K562 (cell line): ENCODE measurements around the gene ZFP36. TPM values are rescaled to one million over a fixed set of nuclear protein-coding genes. Genes with fewer than 3 reads are reported as not detected.

Experiments
- ATAC-seq: fragments of 200-7000 bp; cut with Tn5 transposase; 3 replicates; pipeline ENCODE4 v1.9.1; 2020; ENCODE audit warnings: moderate library complexity
- BruUV-seq: library from RNA; stranded (reverse); fragments of 400-500 nt; replicated peaks from 2 replicates; lab custom pipeline; 2021; lab: Mats Ljungman, UMichigan
- CTCF ChIA-PET: fragments of 300-600 bp; formaldehyde crosslinking; extraction: SDS; loops from one replicate; lab custom pipeline; 2021; ENCODE audit warnings: low intra/inter-chr PET ratio; lab: Yijun Ruan, JAX
- POLR2A ChIA-PET: fragments of 300-600, 350-650 bp; sonication (Branson Sonifier 250); formaldehyde crosslinking; extraction: SDS; loops from one replicate; lab custom pipeline; 2021; ENCODE audit warnings: antibody characterized with exemption, inconsistent platforms; lab: Yijun Ruan, JAX
- DNase-seq, 4 experiments: peaks; one replicate each; pipeline versions ENCODE4 v3.0.0 to v3.0.0-alpha.2; 2011 to 2018; ENCODE audit warnings: low spot score in 3 of 4, mixed read lengths in 3 of 4; ENCODE audit errors: extremely low read depth in 1 of 4
- FAIRE-seq: peaks from 2 replicates; lab custom pipeline; 2011; peaks lifted over from hg19 to GRCh38; lab: Jason Lieb, UNC
- H2AFZ ChIP-seq: 2 replicates; pipeline ENCODE4 v1.6.0; 2011; ENCODE audit warnings: low read depth, low read length, control low read depth, inconsistent platforms
- H3K27ac ChIP-seq: fragments of 200-600 bp; 3 replicates; pipeline ENCODE4 v1.8.0; 2011; ENCODE audit warnings: low read depth, mild to moderate bottlenecking, control low read depth, inconsistent platforms, low read length, moderate library complexity, mixed read lengths; ENCODE audit errors: extremely low read depth
- H3K27me3 ChIP-seq, 2 experiments: fragments of 300-600 bp in 1 of 2; 2 replicates in 1 of 2; 3 replicates in 1 of 2; pipeline versions ENCODE4 v1.6.0 to v1.8.0; 2011; ENCODE audit warnings: inconsistent platforms in 2 of 2, low read length in 2 of 2, mild to moderate bottlenecking in 1 of 2, mixed read lengths in 1 of 2, moderate library complexity in 1 of 2; ENCODE audit not compliant: control insufficient read depth in 2 of 2, insufficient read depth in 2 of 2
- H3K36me3 ChIP-seq: fragments of 300-600 bp; 3 replicates; pipeline ENCODE4 v1.8.0; 2011; ENCODE audit warnings: mild to moderate bottlenecking, low read length, inconsistent platforms; ENCODE audit not compliant: control insufficient read depth, insufficient read depth
- H3K4me1 ChIP-seq, 2 experiments: fragments of 200-600 bp in 1 of 2; replicated peaks in 1 of 2; 2 replicates in 1 of 2; 3 replicates in 1 of 2; pipeline versions ENCODE4 v1.5.1 to v1.8.0; 2011; ENCODE audit warnings: inconsistent platforms in 2 of 2, low read length in 2 of 2, mild to moderate bottlenecking in 1 of 2, mixed read lengths in 1 of 2, moderate library complexity in 1 of 2; ENCODE audit not compliant: control insufficient read depth in 2 of 2, insufficient read depth in 2 of 2
- H3K4me2 ChIP-seq: 2 replicates; pipeline ENCODE4 v1.6.1; 2011; ENCODE audit warnings: low read length, control low read depth, inconsistent platforms, mixed read lengths; ENCODE audit not compliant: insufficient read depth
- H3K4me3 ChIP-seq: fragments of 200-600 bp; sonication (generic), shearing (Covaris generic); 2 replicates; pipeline ENCODE4 v1.5.1; 2016; ENCODE audit warnings: control low read depth, inconsistent platforms
- H3K79me2 ChIP-seq: fragments of 200-600 bp; 3 replicates; pipeline ENCODE4 v1.8.0; 2011; ENCODE audit warnings: low read length, inconsistent platforms; ENCODE audit not compliant: control insufficient read depth, insufficient read depth
- H3K9ac ChIP-seq, 2 experiments: 2 replicates each; pipeline versions ENCODE4 v1.6.0 to v1.6.1; 2011; ENCODE audit warnings: low read depth in 2 of 2, low read length in 2 of 2, control low read depth in 1 of 2, inconsistent platforms in 1 of 2, mild to moderate bottlenecking in 1 of 2, mixed read lengths in 1 of 2; ENCODE audit not compliant: insufficient read depth in 1 of 2
- H3K9me1 ChIP-seq: one replicate; pipeline ENCODE4 v1.6.0; 2011; ENCODE audit warnings: inconsistent platforms, mild to moderate bottlenecking, low read length, moderate library complexity; ENCODE audit not compliant: control insufficient read depth, insufficient read depth
- H3K9me3 ChIP-seq: replicated peaks from 2 replicates; pipeline ENCODE4 v1.5.1; 2011; ENCODE audit warnings: low read depth, low read length, inconsistent platforms; ENCODE audit not compliant: control insufficient read depth, insufficient read depth
- H4K20me1 ChIP-seq: replicated peaks from 2 replicates; pipeline ENCODE4 v1.6.1; 2011; ENCODE audit warnings: low read length, inconsistent platforms, mixed read lengths; ENCODE audit not compliant: control insufficient read depth, insufficient read depth
- EGR1 ChIP-seq: fragments of 450-650 bp; conservative IDR thresholded peaks from 2 replicates; pipeline ENCODE4 v1.6.1; 2017; ENCODE audit warnings: mild to moderate bottlenecking
- EHMT2 ChIP-seq: fragments of 450-650 bp; IDR thresholded peaks from 2 replicates; pipeline ENCODE4 v1.6.1; 2018; ENCODE audit warnings: antibody characterized with exemption
- IFI16 ChIP-seq: fragments of 250-450 bp; sonication (Bioruptor Pico); IDR thresholded peaks from 2 replicates; pipeline ENCODE4 v2.1.2; 2022; ENCODE audit warnings: mild to moderate bottlenecking, inconsistent platforms
- MCM7 ChIP-seq, 2 experiments: fragments of 450-650 bp; IDR thresholded peaks; 2 replicates each; pipeline ENCODE4 v1.6.1; 2016 to 2018
- MYNN ChIP-seq, 2 experiments: sonication (generic); formaldehyde crosslinking in 1 of 2; IDR thresholded peaks; 2 replicates each; pipeline versions ENCODE4 v1.5.0 to v1.6.1; 2016 to 2020; ENCODE audit warnings: antibody characterized with exemption in 1 of 2, missing genetic modification reagents in 1 of 2
- POLR2A ChIP-seq: fragments of 450-650 bp; conservative IDR thresholded peaks from 2 replicates; pipeline ENCODE4 v1.6.1; 2016
- POLR2B ChIP-seq: fragments of 450-650 bp; IDR thresholded peaks from 2 replicates; pipeline ENCODE4 v1.6.1; 2018; ENCODE audit warnings: low read depth; ENCODE audit not compliant: partially characterized antibody
- RBM25 ChIP-seq: fragments of 200-400 bp; formaldehyde crosslinking; IDR thresholded peaks from 2 replicates; pipeline ENCODE4 v1.6.1; 2018; ENCODE audit warnings: low read length, low read depth, moderate library complexity; ENCODE audit not compliant: severe bottlenecking
- SUPT5H ChIP-seq: fragments of 450-650 bp; IDR thresholded peaks from 2 replicates; pipeline ENCODE4 v1.6.1; 2016
- TSC22D4 ChIP-seq: fragments of 450-650 bp; IDR thresholded peaks from 2 replicates; pipeline ENCODE4 v1.6.1; 2016; ENCODE audit warnings: missing genetic modification characterization, missing biosample characterization, control low read depth
- USF1 ChIP-seq: sonication (generic); formaldehyde crosslinking; IDR thresholded peaks from 2 replicates; pipeline ENCODE4 v1.9.0; 2022; ENCODE audit warnings: mild to moderate bottlenecking, missing genetic modification reagents
- ZBTB49 ChIP-seq: sonication (generic); formaldehyde crosslinking; IDR thresholded peaks from 2 replicates; pipeline ENCODE4 v1.8.0; 2022; ENCODE audit warnings: missing genetic modification reagents, mild to moderate bottlenecking, borderline replicate concordance
- ZFPM2 ChIP-seq: fragments of 250-450 bp; sonication (Bioruptor Pico); IDR thresholded peaks from 2 replicates; pipeline ENCODE4 v1.5.1; 2022; ENCODE audit warnings: mild to moderate bottlenecking
- WGBS: fragments of 100-300 bp; shearing (Covaris generic); methylation state at CpG from one replicate; pipeline ENCODE4 v1.1.6; 2016; ENCODE audit warnings: low coverage, mixed read lengths; ENCODE audit not compliant: insufficient coverage; ENCODE audit errors: missing lambda C conversion rate; 5-methylcytosine and 5-hydroxymethylcytosine counted together
- in situ Hi-C: fragments of 300-500 bp; cut with MboI; formaldehyde crosslinking; loops from 4 replicates; pipeline ENCODE4 v1.15.0; 2018; ENCODE audit warnings: inconsistent platforms, mixed read lengths
- intact Hi-C: fragments of 100-400 bp; cut with micrococcal nuclease; formaldehyde crosslinking; loops from 2 replicates; pipeline ENCODE4 v1.14.2; 2022
- polyA plus RNA-seq, 8 experiments: library from polyadenylated mRNA; depleted of rRNA in 4 of 8; stranded (reverse) in 5 of 8; unstranded in 3 of 8; fragments of >200 nt; fragmentation: Nextera tagmentation in 2 of 8; fragmentation: Illumina TruSeq in 1 of 8; extraction: Ambion mirVana in 2 of 8; extraction: Trizol in 1 of 8; gene quantifications; 2 replicates each; pipeline versions ENCODE4 v1.2.1 to v1.2.3, GENCODE V29; 2011 to 2014; ENCODE audit warnings: inconsistent platforms in 1 of 8, missing spikeins in 1 of 8
- total RNA-seq, 7 experiments: library from RNA; depleted of rRNA in 6 of 7; stranded (reverse); fragments of >200 nt in 6 of 7; fragmentation: Illumina TruSeq in 2 of 7; extraction: Trizol in 2 of 7; gene quantifications; 2 replicates each; pipeline versions ENCODE4 v1.2.1 to v1.2.3, GENCODE V29; 2011 to 2021; ENCODE audit warnings: low replicate concordance in 1 of 7
- TF ChIP-seq, protein P1 (sequence below), 2 experiments: fragments of 450-650 bp in 1 of 2; IDR thresholded peaks; 2 replicates each; pipeline ENCODE4 v1.6.1; 2011 to 2017; ENCODE audit warnings: low read depth in 2 of 2, antibody characterized with exemption in 1 of 2, borderline replicate concordance in 1 of 2, low read length in 1 of 2, mild to moderate bottlenecking in 1 of 2, mixed read lengths in 1 of 2; ENCODE audit not compliant: control insufficient read depth in 1 of 2

Gene ZFP36
- total and polyA plus RNA-seq, 9 of the 15 experiments (the other 6 are each of a cell fraction or from before 2014, with no cell fraction given) = 1.0 to 20.1 (median 3.5) TPM

GRCh38 chr19:39425744-39426143, 19.1 kb downstream of the ZFP36 start:
- Histone ChIP-seq H2AFZ (no peak overlapping the region), H3K4me1 (peaks cover 3 to 17% of the 10 kb centered on the region in 2 experiments; a peak in 2 of 5 replicates), H3K79me2 (no peaks in the 10 kb centered on the region), H4K20me1 (no peaks in the 10 kb centered on the region), H3K36me3 (peaks cover 18% of the 10 kb centered on the region; the same call in 1 of the 3 replicates), H3K4me2 (no peak overlapping the region), H3K9me1 (no peaks in the 10 kb centered on the region), H3K4me3 (no peak overlapping the region), H3K27ac (no peak overlapping the region), H3K27me3 (no peaks in the 10 kb centered on the region)
- FAIRE-seq (no peak), ATAC-seq (no peak), DNase-seq (no peak)
- intact Hi-C loops = no loop called here
- BruUV-seq = no TSS peak
- POLR2A ChIA-PET = interaction anchor here (0.8 to 9.1 kb wide), 2 partner anchors 8 to 34 kb away, joined by 3 to 141 read pairs; partner anchors contain the start of genes MED29 and RPS16
- TF ChIP-seq ZBTB49 (CRISPR knock-in tag) (no peak), EGR1 (0 out of 2 replicates have a peak, but pooled peaks have one; percentile 4), MYNN (IDR thresholded peaks at IDR 0.05) (0 out of 2 replicates have a peak, but pooled peaks have one; percentile 13), MYNN (CRISPR knock-in tag; IDR thresholded peaks at IDR 0.05) (no peak), TSC22D4 (tag) (0 out of 2 replicates have a peak, but pooled peaks have one; percentile 20), IFI16 (CRISPR knock-in tag) (no peak), EHMT2 (no peak), MCM7 (IDR thresholded peaks at IDR 0.05) (no peak), POLR2B (peak; percentile 51), SUPT5H (peak; percentile 63), ZFPM2 (no peak), USF1 (CRISPR knock-in tag) (no peak), POLR2A (0 out of 2 replicates have a peak, but pooled peaks have one; percentile 25), RBM25 (no peak)
- TF ChIP-seq, protein P1, sequence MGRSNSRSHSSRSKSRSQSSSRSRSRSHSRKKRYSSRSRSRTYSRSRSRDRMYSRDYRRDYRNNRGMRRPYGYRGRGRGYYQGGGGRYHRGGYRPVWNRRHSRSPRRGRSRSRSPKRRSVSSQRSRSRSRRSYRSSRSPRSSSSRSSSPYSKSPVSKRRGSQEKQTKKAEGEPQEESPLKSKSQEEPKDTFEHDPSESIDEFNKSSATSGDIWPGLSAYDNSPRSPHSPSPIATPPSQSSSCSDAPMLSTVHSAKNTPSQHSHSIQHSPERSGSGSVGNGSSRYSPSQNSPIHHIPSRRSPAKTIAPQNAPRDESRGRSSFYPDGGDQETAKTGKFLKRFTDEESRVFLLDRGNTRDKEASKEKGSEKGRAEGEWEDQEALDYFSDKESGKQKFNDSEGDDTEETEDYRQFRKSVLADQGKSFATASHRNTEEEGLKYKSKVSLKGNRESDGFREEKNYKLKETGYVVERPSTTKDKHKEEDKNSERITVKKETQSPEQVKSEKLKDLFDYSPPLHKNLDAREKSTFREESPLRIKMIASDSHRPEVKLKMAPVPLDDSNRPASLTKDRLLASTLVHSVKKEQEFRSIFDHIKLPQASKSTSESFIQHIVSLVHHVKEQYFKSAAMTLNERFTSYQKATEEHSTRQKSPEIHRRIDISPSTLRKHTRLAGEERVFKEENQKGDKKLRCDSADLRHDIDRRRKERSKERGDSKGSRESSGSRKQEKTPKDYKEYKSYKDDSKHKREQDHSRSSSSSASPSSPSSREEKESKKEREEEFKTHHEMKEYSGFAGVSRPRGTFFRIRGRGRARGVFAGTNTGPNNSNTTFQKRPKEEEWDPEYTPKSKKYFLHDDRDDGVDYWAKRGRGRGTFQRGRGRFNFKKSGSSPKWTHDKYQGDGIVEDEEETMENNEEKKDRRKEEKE (IDR thresholded peaks at IDR 0.05; ENCODE audit: borderline replicate concordance in 1 of 2, control insufficient read depth in 1 of 2, low read depth in 2 of 2, low read length in 1 of 2) = no peak
- TF ChIP-seq, all 486 proteins: peak for 6
- WGBS = 63% methylated on average over 7 of the region's 7 CpGs
- H3K9me3 ChIP-seq = no peaks in the 10 kb centered on the region
- in situ Hi-C loops = no loop called here
- H3K9ac ChIP-seq = no peak overlapping the region
- CTCF ChIA-PET = no interaction called here
